Panc1 (cell line): ENCODE results near the gene UTF1.

ENCODE experiments used
- CTCF ChIP-seq: fragments of 450-650 bp; IDR thresholded peaks from 2 replicates; pipeline ENCODE4 v1.5.1; 2017; ENCODE audit warnings: mild to moderate bottlenecking
- REST ChIP-seq, 2 experiments: IDR thresholded peaks; 2 replicates each; pipeline ENCODE4 v1.6.1; 2011 to 2012; ENCODE audit warnings: low read depth in 2 of 2, control low read depth in 1 of 2, low read length in 1 of 2, mild to moderate bottlenecking in 1 of 2, moderate library complexity in 1 of 2; ENCODE audit not compliant: insufficient read depth in 1 of 2
- SIN3A ChIP-seq: IDR thresholded peaks from 2 replicates; pipeline ENCODE4 v1.6.1; 2012; ENCODE audit warnings: low read depth, mild to moderate bottlenecking, low read length, moderate library complexity, borderline replicate concordance; ENCODE audit not compliant: insufficient read depth

GRCh38 chr10:133185421-133185820, 44.6 kb upstream of the UTF1 start:
- TF ChIP-seq CTCF = no peak
- no peak for TF ChIP-seq SIN3A
- no peak for TF ChIP-seq REST (IDR thresholded peaks at IDR 0.05; ENCODE audit: insufficient read depth in 1 of 2, low read depth in 2 of 2, low read length in 1 of 2)
